ENCODE data around the gene NSG1. TPM values are rescaled to one million over a fixed set of nuclear protein-coding genes. Genes with fewer than 3 reads are reported as not detected.
"Not testable (repeated sequence)": the region's sequence is repeated elsewhere in the genome, so short reads cannot be mapped to it uniquely, and the experiment has no call there.

NSG1 gene
- polyA plus RNA-seq, 5 donors = 59.1 to 75.5 (median 63.2) TPM

- no peak for DNase-seq
Measured at GRCh38 chr4:4415107-4415805, 28.4 kb downstream of the NSG1 start.

GRCh38 chr4:4415806-4416805, 29.2 kb downstream of the NSG1 start:
- DNase-seq = no peak

GRCh38 chr4:4416981-4417380, 30.1 kb downstream of the NSG1 start:
- no peak for DNase-seq

GRCh38 chr4:4417886-4418285, 31.0 kb downstream of the NSG1 start:
- no peak for DNase-seq

- no peak for DNase-seq
Measured at GRCh38 chr4:4418676-4419390, 31.9 kb downstream of the NSG1 start.

- DNase-seq = no peak
Measured at GRCh38 chr4:4419896-4420295, 33.0 kb downstream of the NSG1 start.

- DNase-seq = no peak
Measured at GRCh38 chr4:4420421-4420820, 33.5 kb downstream of the NSG1 start.

GRCh38 chr4:4421356-4421755, 34.5 kb downstream of the NSG1 start:
- DNase-seq = no peak

GRCh38 chr4:4422117-4422516, 35.2 kb downstream of the NSG1 start:
- not testable (repeated sequence) for DNase-seq

GRCh38 chr4:4422856-4423499, 36.1 kb downstream of the NSG1 start:
- DNase-seq = no peak

GRCh38 chr4:4423706-4424498, 37.0 kb downstream of the NSG1 start:
- DNase-seq = no peak

GRCh38 chr4:4424499-4425115, 37.7 kb downstream of the NSG1 start:
- no peak for DNase-seq

- DNase-seq = no peak
Measured at GRCh38 chr4:4425119-4425690, 38.3 kb downstream of the NSG1 start.

GRCh38 chr4:4425696-4426095, 38.8 kb downstream of the NSG1 start:
- DNase-seq = no peak

- no peak for DNase-seq
Measured at GRCh38 chr4:4426511-4427120, 39.7 kb downstream of the NSG1 start.

GRCh38 chr4:4427121-4427870, 40.4 kb downstream of the NSG1 start:
- no peak for DNase-seq

- DNase-seq = no peak
Measured at GRCh38 chr4:4427886-4428285, 41.0 kb downstream of the NSG1 start.

- no peak for DNase-seq
Measured at GRCh38 chr4:4428966-4429875, 42.3 kb downstream of the NSG1 start.
